ENCODE measurements around the gene PRRT2.

- no peak for TF ChIP-seq POLR2A (IDR thresholded peaks at IDR 0.05)
- no peak for TF ChIP-seq CTCF (IDR thresholded peaks at IDR 0.05)
Observed at GRCh38 chr16:29816694-29817441, 4.9 kb downstream of the PRRT2 start.

All from right lobe of liver (tissue), 4 donors.